ENCODE data around the gene SOS2.

DNA sequence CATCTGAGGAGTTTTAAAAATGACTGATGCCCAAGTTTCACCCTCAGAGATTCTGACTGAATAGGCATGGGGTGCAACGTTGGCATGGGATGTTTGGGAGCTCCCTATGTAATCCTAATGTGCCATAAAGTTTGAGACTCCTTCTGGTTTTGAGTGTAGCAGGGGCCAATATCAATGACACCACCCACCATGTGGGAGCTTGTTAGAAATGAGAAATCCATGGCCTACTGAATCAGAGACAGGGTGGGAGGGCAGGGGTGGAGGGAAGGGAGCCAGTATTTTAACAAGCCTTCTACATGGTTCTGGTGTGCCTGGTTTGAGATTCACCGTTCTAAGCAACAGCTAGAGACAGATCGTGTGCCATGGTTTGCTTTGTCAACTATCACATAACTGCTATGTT is 161.1 kb downstream of the SOS2 start:
- TF ChIP-seq POLR2A (IDR thresholded peaks at IDR 0.05; ENCODE audit: low read depth, low read length) (no peak), RFX5 (IDR thresholded peaks at IDR 0.05; ENCODE audit: low read depth, low read length) (no peak)
- TF ChIP-seq, protein P1, sequence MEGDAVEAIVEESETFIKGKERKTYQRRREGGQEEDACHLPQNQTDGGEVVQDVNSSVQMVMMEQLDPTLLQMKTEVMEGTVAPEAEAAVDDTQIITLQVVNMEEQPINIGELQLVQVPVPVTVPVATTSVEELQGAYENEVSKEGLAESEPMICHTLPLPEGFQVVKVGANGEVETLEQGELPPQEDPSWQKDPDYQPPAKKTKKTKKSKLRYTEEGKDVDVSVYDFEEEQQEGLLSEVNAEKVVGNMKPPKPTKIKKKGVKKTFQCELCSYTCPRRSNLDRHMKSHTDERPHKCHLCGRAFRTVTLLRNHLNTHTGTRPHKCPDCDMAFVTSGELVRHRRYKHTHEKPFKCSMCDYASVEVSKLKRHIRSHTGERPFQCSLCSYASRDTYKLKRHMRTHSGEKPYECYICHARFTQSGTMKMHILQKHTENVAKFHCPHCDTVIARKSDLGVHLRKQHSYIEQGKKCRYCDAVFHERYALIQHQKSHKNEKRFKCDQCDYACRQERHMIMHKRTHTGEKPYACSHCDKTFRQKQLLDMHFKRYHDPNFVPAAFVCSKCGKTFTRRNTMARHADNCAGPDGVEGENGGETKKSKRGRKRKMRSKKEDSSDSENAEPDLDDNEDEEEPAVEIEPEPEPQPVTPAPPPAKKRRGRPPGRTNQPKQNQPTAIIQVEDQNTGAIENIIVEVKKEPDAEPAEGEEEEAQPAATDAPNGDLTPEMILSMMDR (conservative IDR thresholded peaks at IDR 0.05; ENCODE audit: low read depth, low read length), result no peak
